Ishikawa (cell line): ENCODE results near the gene SCYGR7.

Source experiments
- CEBPB ChIP-seq: IDR thresholded peaks from 2 replicates; pipeline ENCODE4 v1.6.1; 2012
- CREB1 ChIP-seq: IDR thresholded peaks from 2 replicates; pipeline ENCODE4 v1.6.1; 2012; ENCODE audit warnings: low read depth
- EGR1 ChIP-seq: IDR thresholded peaks from 2 replicates; pipeline ENCODE4 v1.6.1; 2012
- EP300 ChIP-seq: IDR thresholded peaks from 2 replicates; pipeline ENCODE4 v1.6.1; 2012; ENCODE audit warnings: borderline replicate concordance
- FOXM1 ChIP-seq: IDR thresholded peaks from 2 replicates; pipeline ENCODE4 v1.6.1; 2012; ENCODE audit warnings: low read depth, borderline replicate concordance
- MAX ChIP-seq: IDR thresholded peaks from 2 replicates; pipeline ENCODE4 v1.6.1; 2012
- NFIC ChIP-seq: IDR thresholded peaks from 2 replicates; pipeline ENCODE4 v1.6.1; 2012
- RAD21 ChIP-seq: IDR thresholded peaks from 2 replicates; pipeline ENCODE4 v1.6.1; 2012; ENCODE audit warnings: low read depth
- REST ChIP-seq: IDR thresholded peaks from 2 replicates; pipeline ENCODE4 v1.6.1; 2012; ENCODE audit warnings: low read depth, mild to moderate bottlenecking
- TAF1 ChIP-seq: IDR thresholded peaks from 2 replicates; pipeline ENCODE4 v1.6.1; 2012; ENCODE audit warnings: low read depth, mild to moderate bottlenecking
- TCF12 ChIP-seq: IDR thresholded peaks from 2 replicates; pipeline ENCODE4 v1.6.1; 2012; ENCODE audit warnings: low read depth
- TEAD4 ChIP-seq: IDR thresholded peaks from 2 replicates; pipeline ENCODE4 v1.6.1; 2012
- USF1 ChIP-seq: IDR thresholded peaks from 2 replicates; pipeline ENCODE4 v1.6.1; 2012
- YY1 ChIP-seq: IDR thresholded peaks from 2 replicates; pipeline ENCODE4 v1.6.1; 2012; ENCODE audit warnings: low read depth
- ZBTB7A ChIP-seq: IDR thresholded peaks from 2 replicates; pipeline ENCODE4 v1.6.1; 2012; ENCODE audit warnings: low read depth

SCYGR7 gene

GRCh38 chr2:227724394-227725039 is 3.6 kb upstream of the SCYGR7 start, which contains the start of gene SCYGR6:
TSS of gene SCYGR6 (minus strand) at chr2:227724757. CDS start at chr2:227724757, 0 bp downstream.
- no peak for TF ChIP-seq FOXM1
- TF ChIP-seq CREB1, result no peak
- TF ChIP-seq USF1, result no peak
- TF ChIP-seq TCF12, result no peak
- TF ChIP-seq TAF1, result no peak
- no peak for TF ChIP-seq EGR1
- no peak for TF ChIP-seq YY1
- no peak for TF ChIP-seq NFIC

DNA sequence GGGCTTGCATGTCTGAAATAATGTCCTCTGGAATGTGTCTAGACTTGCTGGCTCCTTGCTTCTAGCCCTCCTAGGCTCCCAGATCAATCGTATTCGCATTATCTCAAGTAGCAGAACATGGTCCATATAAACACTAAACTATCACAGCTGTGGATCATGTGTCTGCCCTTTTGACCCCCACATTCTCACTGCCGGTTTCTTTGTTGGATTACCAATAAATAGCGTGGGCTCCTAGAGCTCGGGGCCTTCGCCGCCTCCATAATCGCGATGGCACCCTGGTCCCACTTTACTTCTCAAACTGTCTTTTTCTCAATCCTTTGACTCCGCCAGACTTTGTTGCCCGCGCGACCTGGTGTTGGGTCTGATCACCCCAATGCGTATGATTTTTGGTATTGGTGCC is 11.2 kb downstream of the SCYGR7 start:
- TF ChIP-seq TAF1 (no peak), YY1 (no peak), EGR1 (no peak), NFIC (no peak), TCF12 (no peak), USF1 (no peak), REST (no peak), CREB1 (no peak), FOXM1 (no peak), EP300 (no peak), MAX (no peak), CEBPB (no peak), RAD21 (no peak), ZBTB7A (no peak), TEAD4 (no peak)

DNA sequence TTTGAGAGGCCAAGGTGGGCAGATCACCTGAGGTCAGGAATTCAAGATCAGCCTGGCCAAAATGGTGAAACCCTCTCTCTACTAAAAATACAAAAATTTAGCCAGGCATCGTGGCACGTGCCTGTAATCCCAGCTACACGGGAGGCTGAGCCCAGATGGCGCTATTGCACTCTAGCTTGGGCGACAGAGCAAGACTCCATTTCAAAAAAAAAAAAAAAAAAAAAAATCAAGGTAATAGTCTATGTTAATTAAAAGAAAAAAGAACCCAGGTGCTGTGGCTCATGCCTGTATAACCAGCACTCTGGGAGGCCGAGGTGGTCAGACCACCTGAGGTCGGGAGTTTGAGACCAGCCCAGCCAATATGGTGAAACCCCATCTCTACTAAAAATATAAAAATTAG is 12.6 kb downstream of the SCYGR7 start:
- TF ChIP-seq YY1, result 0 out of 2 replicates have a peak, but pooled peaks have one; percentile 18
- 0 out of 2 replicates have a peak, but pooled peaks have one; percentile 42 for TF ChIP-seq MAX
- peak; percentile 53 for TF ChIP-seq USF1
- peak; percentile 59 for TF ChIP-seq RAD21

GRCh38 chr2:227745594-227745993 is 17.5 kb downstream of the SCYGR7 start, which contains the start of gene SCYGR8:
TSS of gene SCYGR8 (plus strand) at chr2:227745894. CDS start at chr2:227745894, 0 bp downstream.
- no peak for TF ChIP-seq YY1
- TF ChIP-seq ZBTB7A, result no peak
- no peak for TF ChIP-seq EGR1
- TF ChIP-seq TCF12, result no peak
- no peak for TF ChIP-seq TAF1
- no peak for TF ChIP-seq TEAD4
- no peak for TF ChIP-seq FOXM1
- TF ChIP-seq CREB1, result no peak
- no peak for TF ChIP-seq REST
- no peak for TF ChIP-seq MAX
- TF ChIP-seq CEBPB, result no peak
- no peak for TF ChIP-seq USF1
- TF ChIP-seq NFIC, result no peak

DNA sequence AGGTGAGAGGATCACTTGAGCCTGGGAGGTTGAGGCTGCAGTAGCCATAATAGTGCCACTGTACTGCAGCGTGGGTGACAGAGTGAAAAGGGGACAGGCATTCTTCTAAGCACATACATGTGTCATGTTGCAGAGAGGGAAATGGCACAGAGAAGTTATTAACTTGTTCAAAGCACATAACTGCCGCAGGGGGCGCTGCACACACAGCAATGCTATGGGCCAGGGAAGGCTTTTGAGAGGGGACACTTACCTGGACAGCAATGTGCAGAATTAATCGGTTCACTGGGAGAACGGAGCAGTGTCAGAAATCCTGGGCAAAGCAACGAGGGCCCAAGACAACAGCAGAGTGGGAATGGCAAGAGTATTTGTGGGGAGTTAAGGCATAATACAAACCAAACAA is 19.9 kb downstream of the SCYGR7 start:
- TF ChIP-seq CEBPB (no peak), TEAD4 (peak; percentile 47), USF1 (no peak), NFIC (no peak), FOXM1 (no peak), CREB1 (no peak), TAF1 (no peak), MAX (no peak), RAD21 (peak; percentile 70), YY1 (no peak)
